Activated naive CD4-positive, alpha-beta T cell treated with anti-CD3 and anti-CD28 coated beads for 36 hours (primary cell): Measurements from ENCODE around the gene EEPD1. TPM values are rescaled to one million over a fixed set of nuclear protein-coding genes. Genes with fewer than 3 reads are reported as not detected.
"Not testable (repeated sequence)": the region's sequence is repeated elsewhere in the genome, so short reads cannot be mapped to it uniquely, and the experiment has no call there.

ENCODE experiments used
- CTCF ChIA-PET: fragments of 350-600 bp; sonication (Branson Sonifier 250); formaldehyde crosslinking; loops from one replicate; lab custom pipeline; 2021; ENCODE audit warnings: antibody characterized with exemption; lab: Charles Lee
- DNase-seq: peaks from one replicate; pipeline ENCODE4 v3.0.0-alpha.2; 2020
- H3K27ac Mint-ChIP-seq: one replicate; pipeline ENCODE4 v1.8.0; 2021; ENCODE audit warnings: mild to moderate bottlenecking, mixed read lengths
- H3K27me3 Mint-ChIP-seq: one replicate; pipeline ENCODE4 v1.8.0; 2021; ENCODE audit warnings: low read depth, mixed read lengths
- H3K36me3 Mint-ChIP-seq: one replicate; pipeline ENCODE4 v1.8.0; 2021; ENCODE audit warnings: low read depth, mixed read lengths
- H3K4me1 Mint-ChIP-seq: one replicate; pipeline ENCODE4 v1.8.0; 2021; ENCODE audit warnings: low read depth, mixed read lengths
- H3K4me3 Mint-ChIP-seq: one replicate; pipeline ENCODE4 v1.8.0; 2021; ENCODE audit warnings: mild to moderate bottlenecking, moderate library complexity, mixed read lengths
- H3K9me3 Mint-ChIP-seq: one replicate; pipeline ENCODE4 v1.8.0; 2021; ENCODE audit warnings: mixed read lengths
- intact Hi-C: fragments of 100-400 bp; cut with micrococcal nuclease; formaldehyde crosslinking; loops from one replicate; pipeline ENCODE4 v1.15.1; 2023
- total RNA-seq, 2 experiments: library from RNA; stranded (reverse); gene quantifications; one replicate each; pipeline ENCODE4 v1.2.3, GENCODE V29; 2021

EEPD1 gene
- total RNA-seq, 2 experiments from 2014 or later: 0.49 to 0.50 TPM

DNA sequence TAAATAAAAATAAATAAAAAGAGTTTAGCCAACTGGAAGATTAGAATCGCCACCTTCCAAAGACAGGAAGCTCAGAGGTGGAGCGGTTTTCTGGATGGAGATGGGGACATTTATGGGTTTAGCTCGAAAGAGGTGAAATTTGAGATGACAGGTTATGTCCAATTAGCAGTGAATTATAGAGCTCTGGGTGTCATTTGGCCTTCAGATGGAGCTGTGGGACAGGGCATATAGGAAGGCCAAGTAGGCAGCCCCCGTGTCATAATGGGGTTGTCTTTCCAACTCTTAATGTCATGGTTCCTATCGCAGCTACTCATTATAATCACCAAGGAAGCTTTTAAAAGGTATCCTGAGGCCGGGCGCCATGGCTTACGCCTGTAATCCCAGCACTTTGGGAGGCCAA, 21.0 kb upstream of the EEPD1 start:
- H3K4me1 Mint-ChIP-seq: no peaks in the 10 kb centered on the region

DNA sequence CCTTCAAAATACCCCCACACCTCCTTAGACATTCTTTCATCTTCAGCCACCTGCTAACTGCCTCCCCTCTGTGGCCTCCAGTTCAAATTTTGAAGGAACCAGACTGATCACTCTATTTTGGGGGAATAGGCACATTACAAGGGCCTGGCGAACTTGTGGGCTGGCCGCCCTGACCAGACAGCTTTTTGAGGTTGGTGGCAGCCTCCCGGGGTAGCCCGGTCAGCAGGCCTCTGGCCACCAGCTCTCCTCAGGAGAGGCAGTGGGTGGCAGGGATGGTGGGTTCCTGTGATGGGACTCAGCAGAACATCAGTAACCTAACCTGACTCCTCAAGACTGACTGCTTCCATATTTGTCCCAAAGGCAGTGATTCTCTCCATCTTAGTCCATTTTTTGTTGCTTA, 17.4 kb upstream of the EEPD1 start:
- Mint-ChIP-seq H3K4me3 (no peak overlapping the region), H3K9me3 (peaks cover 3% of the 10 kb centered on the region), H3K27ac (no peak overlapping the region), H3K36me3 (no peaks in the 10 kb centered on the region), H3K27me3 (peaks cover 2% of the 10 kb centered on the region), H3K4me1 (no peaks in the 10 kb centered on the region)
- no peak for DNase-seq
- intact Hi-C loops: no loop called here
- CTCF ChIA-PET: interaction anchor here (0.6 kb wide), 1 partner anchor 154 kb away, joined by 3 read pairs; no protein-coding TSS in a partner anchor

More for the DNA sequence above, 21.0 kb upstream of the EEPD1 start:
- no peaks in the 10 kb centered on the region for H3K36me3 Mint-ChIP-seq
- H3K9me3 Mint-ChIP-seq: no peaks in the 10 kb centered on the region
- H3K27me3 Mint-ChIP-seq: no peaks in the 10 kb centered on the region
- intact Hi-C loops: no loop called here
- no peak for DNase-seq
- H3K4me3 Mint-ChIP-seq: no peak overlapping the region
- CTCF ChIA-PET: interaction anchor here (0.6 to 0.7 kb wide), 2 partner anchors 42 to 161 kb away, joined by 3 read pairs; no protein-coding TSS in a partner anchor
- no peak overlapping the region for H3K27ac Mint-ChIP-seq

DNA sequence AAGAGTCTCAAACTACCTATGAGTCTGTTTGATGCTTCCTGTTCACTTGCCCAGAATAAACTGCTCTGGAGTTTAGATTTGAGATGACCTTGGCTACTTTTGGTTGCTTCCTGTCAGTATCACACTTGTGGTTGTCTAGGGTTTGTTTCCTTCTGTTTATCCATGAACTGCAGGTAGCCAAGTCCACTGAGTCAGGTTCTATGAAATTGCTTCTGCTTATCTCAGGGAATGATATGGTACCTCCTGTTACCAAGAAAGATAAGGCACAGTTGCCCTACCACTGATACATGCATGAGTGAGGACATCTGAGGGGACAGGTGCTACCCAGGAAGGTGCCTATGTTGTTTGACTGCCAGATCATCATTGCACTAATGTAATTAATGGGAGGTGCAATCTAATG, 15.8 kb upstream of the EEPD1 start:
- peaks cover 2% of the 10 kb centered on the region for H3K27me3 Mint-ChIP-seq
- CTCF ChIA-PET: no interaction called here
- H3K27ac Mint-ChIP-seq: no peak overlapping the region
- H3K36me3 Mint-ChIP-seq: no peaks in the 10 kb centered on the region
- no peak overlapping the region for H3K4me3 Mint-ChIP-seq
- no peak for DNase-seq
- peaks cover 3% of the 10 kb centered on the region for H3K9me3 Mint-ChIP-seq
- intact Hi-C loops: no loop called here
- H3K4me1 Mint-ChIP-seq: no peaks in the 10 kb centered on the region

DNA sequence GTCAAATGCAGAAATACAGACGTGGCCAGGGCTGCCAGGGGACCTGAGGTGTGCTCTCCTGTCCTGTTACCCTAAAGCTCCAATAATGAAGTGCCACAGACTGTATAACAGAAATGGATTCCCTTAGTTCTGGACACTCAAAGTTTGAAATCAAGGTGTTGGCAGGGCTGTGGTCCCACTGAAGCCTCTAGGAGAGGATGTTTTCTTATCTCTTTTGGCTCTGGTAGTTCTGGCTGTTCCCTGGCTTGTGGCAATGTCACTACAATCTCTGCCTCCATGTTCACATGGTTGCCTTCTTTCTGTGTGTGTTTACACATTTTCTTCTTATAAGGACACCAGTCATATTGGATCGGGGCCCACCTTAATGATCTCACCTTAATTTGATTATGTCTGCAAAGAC, 15.3 kb upstream of the EEPD1 start:
- Mint-ChIP-seq H3K36me3 (no peaks in the 10 kb centered on the region), H3K27ac (no peak overlapping the region), H3K27me3 (peaks cover 2% of the 10 kb centered on the region), H3K9me3 (peaks cover 3% of the 10 kb centered on the region), H3K4me1 (no peaks in the 10 kb centered on the region), H3K4me3 (no peak overlapping the region)
- CTCF ChIA-PET: no interaction called here
- no peak for DNase-seq
- intact Hi-C loops: no loop called here

DNA sequence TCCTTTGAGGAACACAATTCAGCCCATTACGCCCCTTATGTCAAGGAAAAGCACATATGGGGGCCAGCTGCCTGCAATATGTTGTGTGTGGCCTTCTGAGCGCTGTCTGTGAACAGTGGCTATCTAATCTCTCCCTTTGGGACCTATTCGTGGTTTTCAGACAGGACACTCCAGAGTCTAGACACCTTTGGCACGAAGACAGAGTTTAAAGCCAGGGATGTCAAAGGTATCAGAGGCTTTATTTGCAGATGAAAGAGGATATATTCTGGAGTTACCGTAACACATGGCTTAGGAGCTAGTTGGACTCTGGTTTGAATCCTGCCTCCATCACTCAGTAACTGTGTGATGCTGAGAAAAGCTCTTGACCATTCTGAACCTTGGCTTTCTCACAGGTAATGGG, 14.8 kb upstream of the EEPD1 start:
- CTCF ChIA-PET: interaction anchor here (0.5 to 0.6 kb wide), 2 partner anchors 24 to 32 kb away, joined by 3 to 4 read pairs; no protein-coding TSS in a partner anchor
- Mint-ChIP-seq H3K4me3 (no peak overlapping the region), H3K9me3 (peaks cover 3% of the 10 kb centered on the region), H3K27ac (no peak overlapping the region), H3K27me3 (peaks cover 2% of the 10 kb centered on the region), H3K4me1 (no peaks in the 10 kb centered on the region), H3K36me3 (no peaks in the 10 kb centered on the region)
- no peak for DNase-seq
- intact Hi-C loops: no loop called here

DNA sequence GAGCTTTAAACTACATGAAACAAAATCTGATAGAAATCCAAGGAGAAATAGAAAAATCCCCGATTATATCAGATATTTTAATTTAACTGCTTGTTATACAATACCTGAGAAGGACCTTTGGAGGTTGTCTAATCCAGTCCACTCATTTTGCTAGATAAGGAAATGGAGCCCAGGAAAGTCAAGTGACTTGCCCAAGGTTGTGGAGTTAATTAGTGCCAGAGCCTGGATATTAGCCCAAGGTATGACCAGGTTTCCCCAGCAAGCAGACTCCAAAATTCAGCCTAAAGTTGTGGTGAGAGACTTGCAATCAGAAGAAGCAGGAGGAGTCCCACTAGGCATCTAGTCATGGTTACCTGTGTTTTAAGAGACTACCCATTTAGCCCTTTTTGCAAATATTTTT, 11.7 kb upstream of the EEPD1 start:
- intact Hi-C loops: no loop called here
- DNase-seq: no peak
- CTCF ChIA-PET: no interaction called here
- Mint-ChIP-seq H3K9me3 (peaks cover 3% of the 10 kb centered on the region), H3K4me1 (no peaks in the 10 kb centered on the region), H3K27me3 (peaks cover 2% of the 10 kb centered on the region), H3K27ac (no peak overlapping the region), H3K36me3 (no peaks in the 10 kb centered on the region), H3K4me3 (no peak overlapping the region)

DNA sequence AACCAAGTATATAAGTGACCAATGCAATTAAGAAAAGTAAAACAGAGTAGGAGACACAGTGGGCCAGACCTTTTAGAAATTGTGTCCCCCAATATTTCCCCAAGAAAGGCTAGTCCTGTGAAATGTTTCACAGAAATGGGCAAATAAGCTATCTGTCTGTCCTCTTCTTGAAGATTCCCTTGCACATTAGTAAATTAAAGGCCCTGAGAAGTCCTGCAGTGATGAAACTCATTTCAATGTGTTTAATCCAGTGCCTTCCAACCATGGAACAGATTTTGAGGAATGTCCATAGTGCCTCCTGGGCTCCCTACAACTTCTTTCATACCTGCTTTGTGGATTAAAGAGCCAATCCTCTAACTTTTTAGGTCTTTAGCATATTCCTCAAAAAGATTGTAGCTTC, 11.2 kb upstream of the EEPD1 start:
- H3K27me3 Mint-ChIP-seq: peaks cover 2% of the 10 kb centered on the region
- CTCF ChIA-PET: interaction anchor here (0.7 kb wide), 1 partner anchor 9 kb away, joined by 3 read pairs; no protein-coding TSS in a partner anchor
- no peak overlapping the region for H3K4me3 Mint-ChIP-seq
- H3K36me3 Mint-ChIP-seq: no peaks in the 10 kb centered on the region
- H3K9me3 Mint-ChIP-seq: peaks cover 3% of the 10 kb centered on the region
- no peak overlapping the region for H3K27ac Mint-ChIP-seq
- H3K4me1 Mint-ChIP-seq: no peaks in the 10 kb centered on the region
- intact Hi-C loops: no loop called here
- no peak for DNase-seq

DNA sequence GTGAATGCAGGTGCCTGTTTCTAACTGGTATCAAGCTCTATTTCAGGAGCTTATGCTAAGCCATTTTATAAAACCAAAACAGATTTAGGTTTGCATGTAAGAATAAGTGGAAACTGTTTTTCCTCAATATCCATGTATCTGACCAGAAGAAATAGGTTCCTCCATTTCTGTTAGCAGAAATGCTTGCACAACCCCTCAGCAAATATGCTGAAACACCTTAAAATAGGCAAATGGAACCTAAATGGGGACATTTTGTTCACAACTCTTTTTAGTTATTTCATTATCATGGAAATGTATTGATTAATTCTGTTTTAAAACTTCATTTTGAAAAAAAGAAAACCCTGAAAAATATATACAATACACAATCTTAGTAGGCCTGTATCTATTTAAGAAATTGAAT, 8.9 kb upstream of the EEPD1 start:
- CTCF ChIA-PET: interaction anchor here (0.6 kb wide), 1 partner anchor 98 kb away, joined by 3 read pairs; no protein-coding TSS in a partner anchor
- no peak for DNase-seq
- H3K36me3 Mint-ChIP-seq: no peaks in the 10 kb centered on the region
- peaks cover 11% of the 10 kb centered on the region for H3K9me3 Mint-ChIP-seq
- no peaks in the 10 kb centered on the region for H3K27me3 Mint-ChIP-seq
- no peak overlapping the region for H3K4me3 Mint-ChIP-seq
- intact Hi-C loops: no loop called here
- H3K4me1 Mint-ChIP-seq: no peaks in the 10 kb centered on the region
- H3K27ac Mint-ChIP-seq: no peak overlapping the region

DNA sequence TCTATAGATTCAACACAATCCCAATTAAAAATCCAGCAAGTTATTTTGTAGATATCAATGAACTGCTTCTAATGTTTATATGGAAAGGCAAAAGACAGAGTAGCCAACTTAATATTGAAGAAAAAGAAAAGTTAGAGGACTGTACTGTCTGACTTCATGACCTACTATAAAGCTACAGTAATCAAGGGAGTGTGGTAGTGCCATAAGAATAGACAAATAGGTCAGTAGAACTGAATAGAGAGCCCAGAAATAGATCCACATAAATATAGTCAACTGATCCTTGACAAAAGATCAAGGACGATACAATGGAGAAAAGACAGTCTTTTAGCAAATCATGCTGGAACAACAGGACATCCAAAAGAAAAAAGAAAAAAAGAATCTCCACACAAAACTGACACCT, 7.4 kb upstream of the EEPD1 start:
- Mint-ChIP-seq H3K27ac (no peak overlapping the region), H3K9me3 (peaks cover 8% of the 10 kb centered on the region), H3K4me1 (no peaks in the 10 kb centered on the region), H3K4me3 (no peak overlapping the region), H3K36me3 (no peaks in the 10 kb centered on the region), H3K27me3 (no peaks in the 10 kb centered on the region)
- no peak for DNase-seq
- intact Hi-C loops: no loop called here
- CTCF ChIA-PET: no interaction called here

DNA sequence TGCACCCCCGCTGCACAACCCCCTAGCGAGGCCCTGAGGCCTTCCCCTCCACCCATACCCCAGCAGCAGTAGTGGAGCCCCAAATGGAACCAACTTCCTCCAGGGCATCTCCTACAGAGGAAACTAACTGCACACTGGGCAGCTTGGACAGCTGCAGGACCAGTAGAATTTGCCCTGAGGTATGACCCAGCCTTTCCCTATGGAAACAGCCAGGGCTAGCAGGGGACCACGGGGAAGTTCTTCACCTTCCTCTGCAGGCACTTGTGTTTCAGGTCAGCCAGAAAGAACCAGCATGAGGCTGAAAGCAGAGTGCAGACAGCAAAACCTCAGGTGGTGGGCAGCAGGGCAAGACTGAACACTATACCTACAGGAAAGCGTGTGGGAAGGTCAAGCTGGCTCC, 5.7 kb upstream of the EEPD1 start:
- H3K27me3 Mint-ChIP-seq: no peaks in the 10 kb centered on the region
- intact Hi-C loops: no loop called here
- H3K27ac Mint-ChIP-seq: no peak overlapping the region
- DNase-seq: no peak
- H3K4me3 Mint-ChIP-seq: no peak overlapping the region
- H3K4me1 Mint-ChIP-seq: peaks cover under 1% of the 10 kb centered on the region
- CTCF ChIA-PET: no interaction called here
- no peaks in the 10 kb centered on the region for H3K36me3 Mint-ChIP-seq
- peaks cover 8% of the 10 kb centered on the region for H3K9me3 Mint-ChIP-seq

DNA sequence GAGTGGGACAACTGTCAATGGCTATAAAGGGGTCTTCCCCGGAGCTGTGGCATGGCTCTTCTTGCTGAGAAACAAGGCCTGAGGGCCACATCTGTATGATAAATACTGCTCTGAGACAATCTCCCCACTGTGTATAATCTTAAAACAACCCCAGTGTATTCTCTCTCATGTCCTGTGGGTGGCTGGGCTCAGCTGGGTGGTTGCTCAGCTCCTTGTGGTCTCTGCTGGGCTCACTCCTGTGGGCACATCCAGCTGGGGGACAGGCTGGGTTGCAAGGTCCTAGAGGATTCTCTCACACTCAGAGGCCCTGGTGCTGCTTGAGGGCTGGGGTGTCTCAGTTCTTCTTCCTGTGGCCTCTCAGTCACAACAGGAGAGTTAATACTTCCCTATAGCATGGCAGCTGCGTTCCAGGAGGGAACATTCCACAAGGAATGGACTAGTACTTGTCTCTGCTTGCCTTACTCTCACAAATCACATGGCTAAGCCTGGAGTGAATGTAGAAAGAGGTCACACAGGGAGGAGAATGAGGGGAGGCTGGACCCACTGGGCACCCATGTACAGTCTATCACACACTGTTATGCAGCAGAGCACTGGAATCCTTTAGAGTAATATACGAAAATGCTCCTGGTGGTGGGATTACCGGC, 4.5 kb upstream of the EEPD1 start:
- H3K36me3 Mint-ChIP-seq: no peaks in the 10 kb centered on the region
- DNase-seq: no peak
- no peaks in the 10 kb centered on the region for H3K27me3 Mint-ChIP-seq
- peaks cover 2% of the 10 kb centered on the region for H3K4me1 Mint-ChIP-seq
- H3K9me3 Mint-ChIP-seq: peaks cover 8% of the 10 kb centered on the region
- H3K4me3 Mint-ChIP-seq: no peak overlapping the region
- CTCF ChIA-PET: no interaction called here
- H3K27ac Mint-ChIP-seq: no peak overlapping the region
- intact Hi-C loops: no loop called here

DNA sequence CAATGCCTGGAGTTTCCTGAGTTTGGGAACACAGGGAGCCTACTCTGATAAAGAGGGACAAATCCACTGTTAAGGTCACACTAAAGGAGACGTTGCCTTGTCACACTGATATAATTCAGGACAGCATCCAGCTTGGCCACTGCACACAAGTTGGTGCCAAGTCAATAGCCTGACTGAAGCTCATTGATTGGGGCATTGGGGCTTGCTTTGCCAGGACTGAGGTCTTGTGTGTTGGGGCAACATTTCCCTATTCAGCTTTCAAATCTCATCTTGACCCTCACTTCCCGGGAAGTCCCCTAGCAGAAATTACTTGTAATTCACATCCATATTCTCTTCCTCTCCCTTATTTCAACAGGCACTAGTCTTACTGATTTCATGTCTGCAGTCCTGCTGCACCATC, 3.8 kb upstream of the EEPD1 start:
- H3K9me3 Mint-ChIP-seq, H3K27me3 Mint-ChIP-seq, CTCF ChIA-PET, H3K36me3 Mint-ChIP-seq, H3K27ac Mint-ChIP-seq, intact Hi-C loops, DNase-seq, H3K4me1 Mint-ChIP-seq, H3K4me3 Mint-ChIP-seq: not testable (repeated sequence)
